Tibial nerve (tissue), 4 donors: ENCODE results near the gene PITPNM3. TPM values are rescaled to one million over a fixed set of nuclear protein-coding genes. Genes with fewer than 3 reads are reported as not detected.

Experiments used
- DNase-seq, 2 donors: peaks; one replicate each; pipeline ENCODE4 v3.0.0-alpha.2; 2019; ENCODE audit warnings: low spot score in 2 of 2
- H3K27ac ChIP-seq, 4 donors: fragments of 200-600 bp; sonication (generic) in 3 of 4; one replicate each; pipeline ENCODE4 v1.5.1; 2017 to 2019; ENCODE audit warnings: mild to moderate bottlenecking in 1 of 4
- H3K27me3 ChIP-seq, 2 donors: fragments of 200-600 bp; sonication (generic) in 1 of 2; one replicate each; pipeline versions ENCODE4 v1.5.1 to v1.6.0; 2017 to 2019
- H3K36me3 ChIP-seq, 3 donors: fragments of 200-600 bp; sonication (generic); one replicate each; pipeline ENCODE4 v1.5.1; 2018 to 2019
- H3K4me1 ChIP-seq, 4 donors: fragments of 200-600 bp; sonication (generic) in 3 of 4; one replicate each; pipeline ENCODE4 v1.5.1; 2017 to 2019
- H3K4me3 ChIP-seq, 4 donors: fragments of 200-600 bp; sonication (generic) in 3 of 4; one replicate each; pipeline ENCODE4 v1.5.1; 2017 to 2019; ENCODE audit warnings: mild to moderate bottlenecking in 1 of 4, moderate library complexity in 1 of 4
- H3K9me3 ChIP-seq, 4 donors: fragments of 200-600 bp; sonication (generic) in 3 of 4; one replicate each; pipeline ENCODE4 v1.5.1; 2017 to 2019
- CTCF ChIP-seq, 5 experiments: fragments of 200-600 bp in 3 of 5; fragments of 450-650 bp in 2 of 5; sonication (generic) in 3 of 5; IDR thresholded peaks; one replicate each; pipeline ENCODE4 v1.5.1; 2016 to 2019; ENCODE audit warnings: antibody characterized with exemption in 5 of 5, mild to moderate bottlenecking in 3 of 5, moderate library complexity in 2 of 5
- EP300 ChIP-seq, 2 donors: sonication (generic); formaldehyde crosslinking; IDR thresholded peaks; one replicate each; pipeline ENCODE4 v1.6.1; 2017; ENCODE audit warnings: antibody characterized with exemption in 2 of 2, mild to moderate bottlenecking in 1 of 2
- POLR2A ChIP-seq, 2 donors: fragments of 450-650 bp; IDR thresholded peaks; one replicate each; pipeline ENCODE4 v1.6.1; 2017; ENCODE audit warnings: antibody characterized with exemption in 2 of 2, mild to moderate bottlenecking in 2 of 2, moderate library complexity in 2 of 2
- WGBS, 2 donors: methylation state at CpG; one replicate each; pipeline ENCODE4 v1.1.5; 2018; 5-methylcytosine and 5-hydroxymethylcytosine counted together
- total RNA-seq, 4 donors: library from RNA; depleted of rRNA; stranded (reverse); fragments of >200 nt; gene quantifications; one replicate each; pipeline ENCODE4 v1.1.0, GENCODE V29; 2016

The PITPNM3 gene
- total RNA-seq, 4 donors from 2014 or later = 0.90 to 5.2 (median 2.3) TPM

DNA sequence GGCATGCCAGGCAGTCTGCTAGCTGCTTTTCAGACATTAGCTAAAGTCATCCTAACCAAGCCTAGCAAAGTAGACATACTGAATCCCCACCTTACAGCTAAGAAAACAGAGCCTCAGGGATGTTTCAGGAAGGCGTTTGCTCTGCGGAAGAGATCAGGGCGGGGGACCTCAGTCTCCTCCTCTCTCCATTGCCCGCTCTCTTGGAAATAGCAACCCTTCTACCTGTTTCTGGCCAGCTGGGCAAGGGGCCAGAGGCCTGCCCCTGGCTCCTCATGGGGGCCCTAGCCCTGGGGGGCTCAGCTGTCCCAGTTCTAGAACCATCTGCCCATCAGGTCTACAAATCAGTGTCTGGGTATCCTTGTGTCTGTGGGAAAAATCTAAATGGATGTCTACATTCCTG is 14.5 kb downstream of the PITPNM3 start:
- Histone ChIP-seq H3K36me3 (peaks cover 0 to 7% (median 0%) of the 10 kb centered on the region in 3 donors), H3K4me3 (no peak overlapping the region), H3K9me3 (peaks cover 0 to 8% (median 0%) of the 10 kb centered on the region in 4 donors), H3K4me1 (no peaks in the 10 kb centered on the region), H3K27ac (no peak overlapping the region), H3K27me3 (no peaks in the 10 kb centered on the region)
- TF ChIP-seq CTCF (IDR thresholded peaks at IDR 0.05) = no peak
- TF ChIP-seq POLR2A (IDR thresholded peaks at IDR 0.05) = no peak
- no peak for TF ChIP-seq EP300 (IDR thresholded peaks at IDR 0.05)
- 82 to 85% methylated on average over 4 of the region's 4 CpGs for WGBS, 2 donors
- no peak for DNase-seq

DNA sequence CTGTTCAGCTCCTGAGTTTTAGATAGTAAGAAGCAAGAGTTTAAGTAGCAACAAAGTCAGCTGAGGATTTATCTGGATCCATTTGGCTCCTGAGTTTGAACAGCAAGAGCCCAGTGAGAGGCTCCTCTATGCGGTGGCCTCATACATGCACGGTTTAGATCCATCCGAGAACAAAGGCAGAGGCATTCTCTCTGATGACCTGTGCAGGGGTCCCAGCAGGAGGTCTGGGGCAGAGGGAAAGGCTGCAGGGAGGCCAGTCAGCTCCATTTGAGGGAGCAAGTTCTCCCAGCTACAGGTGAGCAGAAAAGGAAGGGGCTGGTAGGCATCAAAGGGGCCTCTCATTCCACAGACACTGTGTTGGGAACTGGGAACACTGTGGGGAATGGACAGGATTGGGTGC is 16.5 kb downstream of the PITPNM3 start:
- Histone ChIP-seq H3K4me1 (no peaks in the 10 kb centered on the region), H3K27me3 (no peaks in the 10 kb centered on the region), H3K4me3 (no peak overlapping the region), H3K36me3 (peaks cover 0 to 7% (median 0%) of the 10 kb centered on the region in 3 donors), H3K27ac (no peak overlapping the region), H3K9me3 (peaks cover 0 to 8% (median 0%) of the 10 kb centered on the region in 4 donors)
- WGBS, 2 donors = 50 to 58% methylated on average over 3 of the region's 3 CpGs
- DNase-seq = no peak
- TF ChIP-seq EP300 (IDR thresholded peaks at IDR 0.05) (no peak), CTCF (IDR thresholded peaks at IDR 0.05) (no peak), POLR2A (IDR thresholded peaks at IDR 0.05) (no peak)

DNA sequence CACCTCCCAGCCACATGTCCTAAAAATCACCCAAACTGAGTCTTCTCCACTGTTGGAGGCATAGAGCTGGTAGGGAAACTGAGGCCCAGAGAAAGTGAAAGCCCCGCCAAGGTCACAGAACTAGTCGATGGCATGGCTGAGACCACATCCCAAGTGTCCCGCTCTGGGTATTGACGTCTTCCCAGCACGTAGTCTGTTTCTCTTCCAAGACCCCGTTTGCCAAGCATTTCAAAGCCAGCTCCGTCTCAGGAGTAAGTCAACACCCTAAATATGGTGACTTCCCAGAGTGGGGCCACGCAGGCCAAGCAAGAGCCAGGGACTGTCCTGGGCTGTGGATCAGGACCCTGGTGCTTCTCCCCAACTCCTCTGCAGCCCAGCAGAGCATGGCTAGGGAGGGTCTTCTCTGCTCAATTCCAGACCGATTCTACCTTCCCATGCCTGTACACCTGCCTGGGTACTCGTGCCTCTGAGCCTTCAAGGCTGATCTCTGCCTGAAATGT is 19.7 kb downstream of the PITPNM3 start:
- Histone ChIP-seq H3K4me3 (no peak overlapping the region), H3K27ac (no peak overlapping the region), H3K4me1 (no peaks in the 10 kb centered on the region), H3K9me3 (peaks cover 0 to 8% (median 0%) of the 10 kb centered on the region in 4 donors), H3K27me3 (no peaks in the 10 kb centered on the region), H3K36me3 (peaks cover 0 to 7% (median 0%) of the 10 kb centered on the region in 3 donors)
- no peak for DNase-seq
- TF ChIP-seq CTCF (IDR thresholded peaks at IDR 0.05) (no peak), POLR2A (IDR thresholded peaks at IDR 0.05) (no peak), EP300 (IDR thresholded peaks at IDR 0.05) (no peak)
- 91 to 97% methylated on average over 10 of the region's 10 CpGs for WGBS, 2 donors

GRCh38 chr17:6536053-6536452 is 20.3 kb downstream of the PITPNM3 start:
- WGBS, 2 donors = 80 to 85% methylated on average over 10 of the region's 10 CpGs
- no peak for DNase-seq
- no peak overlapping the region for H3K27ac ChIP-seq
- no peak overlapping the region for H3K4me3 ChIP-seq
- peaks cover 0 to 8% (median 0%) of the 10 kb centered on the region in 4 donors for H3K9me3 ChIP-seq
- no peaks in the 10 kb centered on the region for H3K27me3 ChIP-seq
- H3K4me1 ChIP-seq = no peaks in the 10 kb centered on the region
- TF ChIP-seq EP300 (IDR thresholded peaks at IDR 0.05) = no peak
- TF ChIP-seq CTCF (IDR thresholded peaks at IDR 0.05) = no peak
- no peak for TF ChIP-seq POLR2A (IDR thresholded peaks at IDR 0.05)
- peaks cover 0 to 7% (median 0%) of the 10 kb centered on the region in 3 donors for H3K36me3 ChIP-seq

GRCh38 chr17:6534846-6535514 is 21.4 kb downstream of the PITPNM3 start:
- WGBS, 2 donors = 37 to 74% methylated on average over 3 of the region's 3 CpGs
- no peak for TF ChIP-seq POLR2A (IDR thresholded peaks at IDR 0.05)
- no peak for TF ChIP-seq EP300 (IDR thresholded peaks at IDR 0.05)
- no peak for TF ChIP-seq CTCF (IDR thresholded peaks at IDR 0.05)
- Histone ChIP-seq H3K27ac (no peak overlapping the region), H3K27me3 (no peaks in the 10 kb centered on the region), H3K36me3 (peaks cover 0 to 7% (median 0%) of the 10 kb centered on the region in 3 donors), H3K4me3 (no peak overlapping the region), H3K9me3 (peaks cover 0 to 8% (median 0%) of the 10 kb centered on the region in 4 donors), H3K4me1 (no peaks in the 10 kb centered on the region)
- no peak for DNase-seq
